GM11168 (cell line): ENCODE data around the gene TBC1D21.

Source experiments
- in situ Hi-C: fragments of 300-500 bp; cut with MboI; formaldehyde crosslinking; loops from one replicate; pipeline ENCODE4 v1.12.0; 2022; ENCODE audit warnings: low sequenced_read_pairs; ENCODE audit not compliant: unreplicated experiment

The TBC1D21 gene

GRCh38 chr15:73905225-73905827 is 32.0 kb downstream of the TBC1D21 start:
- in situ Hi-C loops = no loop called here

GRCh38 chr15:73906346-73907034 is 33.1 kb downstream of the TBC1D21 start:
- in situ Hi-C loops = no loop called here

GRCh38 chr15:73907035-73907408 is 33.7 kb downstream of the TBC1D21 start:
- in situ Hi-C loops = no loop called here

GRCh38 chr15:73908030-73908821 is 34.9 kb downstream of the TBC1D21 start:
- in situ Hi-C loops = no loop called here

GRCh38 chr15:73908822-73909122 is 35.4 kb downstream of the TBC1D21 start:
- in situ Hi-C loops = no loop called here

GRCh38 chr15:73909651-73910050 is 36.3 kb downstream of the TBC1D21 start:
- in situ Hi-C loops = no loop called here

- in situ Hi-C loops = no loop called here
Observed at GRCh38 chr15:73910522-73911303, 37.3 kb downstream of the TBC1D21 start.

GRCh38 chr15:73912030-73912596 is 38.7 kb downstream of the TBC1D21 start:
- in situ Hi-C loops = no loop called here

- in situ Hi-C loops = no loop called here
Observed at GRCh38 chr15:73914145-73914544, 40.8 kb downstream of the TBC1D21 start.

GRCh38 chr15:73915082-73915481 is 41.7 kb downstream of the TBC1D21 start:
- in situ Hi-C loops = no loop called here

- in situ Hi-C loops = no loop called here
Observed at GRCh38 chr15:73918784-73919183, 45.4 kb downstream of the TBC1D21 start.

GRCh38 chr15:73919706-73920105 is 46.3 kb downstream of the TBC1D21 start:
- in situ Hi-C loops = no loop called here

- in situ Hi-C loops = no loop called here
Observed at GRCh38 chr15:73921254-73921925, 48.0 kb downstream of the TBC1D21 start.

- in situ Hi-C loops = no loop called here
Observed at GRCh38 chr15:73922186-73923151, 49.1 kb downstream of the TBC1D21 start.

GRCh38 chr15:73923156-73923487 is 49.8 kb downstream of the TBC1D21 start:
- in situ Hi-C loops = no loop called here

- in situ Hi-C loops = no loop called here
Observed at GRCh38 chr15:73923488-73924164, 50.3 kb downstream of the TBC1D21 start.

GRCh38 chr15:73924171-73924921 is 51.0 kb downstream of the TBC1D21 start:
- in situ Hi-C loops = no loop called here

GRCh38 chr15:73925848-73926218 is 52.5 kb downstream of the TBC1D21 start:
- in situ Hi-C loops = no loop called here
